HG03159 (cell line): Measurements from ENCODE around the gene RTRAF.

Experiments used
- ATAC-seq: cut with Tn5 transposase; IDR thresholded peaks from one replicate; pipeline ENCODE4 v1.9.1; 2021; ENCODE audit warnings: mild to moderate bottlenecking, moderate library complexity; ENCODE audit not compliant: unreplicated experiment

The RTRAF gene

DNA sequence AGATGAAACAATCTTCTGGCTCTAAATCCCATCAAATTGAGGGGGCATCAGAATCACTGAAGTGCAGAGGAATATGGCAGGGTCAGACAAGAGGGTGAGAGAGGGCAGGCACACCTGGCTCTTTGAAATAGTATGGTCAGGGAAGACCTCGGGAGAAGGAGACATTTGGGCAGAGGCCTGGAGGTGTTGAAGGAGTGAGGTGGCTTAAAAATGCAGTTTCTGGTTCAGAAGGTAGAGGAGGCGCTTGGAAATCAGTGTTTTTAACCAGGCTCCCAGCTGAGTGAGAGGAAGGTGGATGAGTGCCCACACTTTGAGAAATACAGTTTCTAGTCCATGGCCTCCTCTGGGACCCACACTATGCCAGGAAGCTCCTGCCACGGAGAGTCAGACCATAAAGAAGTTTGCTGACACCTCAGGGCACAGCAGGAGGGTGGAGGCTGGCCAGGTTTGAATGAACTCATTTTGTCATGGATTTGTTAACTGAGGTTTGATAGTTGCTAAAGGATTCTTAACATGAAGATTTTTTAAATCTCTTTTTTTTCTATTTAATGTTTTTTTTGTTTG lies 59.4 kb downstream of the RTRAF start:
- ATAC-seq = no peak

DNA sequence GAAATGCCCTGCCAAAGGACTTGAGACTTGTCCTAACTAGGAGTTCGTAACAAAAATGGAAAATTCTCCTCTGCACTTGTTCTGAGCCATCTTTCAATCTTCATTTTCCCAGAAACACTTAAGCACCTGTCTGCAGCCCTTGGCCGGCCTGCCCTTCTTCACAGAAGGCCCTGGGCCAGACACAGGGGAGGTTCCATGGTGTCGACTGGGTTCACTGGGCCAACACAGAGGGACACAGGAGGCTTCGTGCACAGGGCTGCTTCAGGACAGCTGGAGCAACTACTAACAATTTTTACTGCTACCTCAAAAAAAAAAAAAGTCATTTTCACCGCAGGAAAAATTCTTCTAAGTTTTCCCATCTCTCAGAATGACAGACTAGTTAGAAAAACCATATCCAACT lies 59.9 kb downstream of the RTRAF start:
- ATAC-seq = no peak

DNA sequence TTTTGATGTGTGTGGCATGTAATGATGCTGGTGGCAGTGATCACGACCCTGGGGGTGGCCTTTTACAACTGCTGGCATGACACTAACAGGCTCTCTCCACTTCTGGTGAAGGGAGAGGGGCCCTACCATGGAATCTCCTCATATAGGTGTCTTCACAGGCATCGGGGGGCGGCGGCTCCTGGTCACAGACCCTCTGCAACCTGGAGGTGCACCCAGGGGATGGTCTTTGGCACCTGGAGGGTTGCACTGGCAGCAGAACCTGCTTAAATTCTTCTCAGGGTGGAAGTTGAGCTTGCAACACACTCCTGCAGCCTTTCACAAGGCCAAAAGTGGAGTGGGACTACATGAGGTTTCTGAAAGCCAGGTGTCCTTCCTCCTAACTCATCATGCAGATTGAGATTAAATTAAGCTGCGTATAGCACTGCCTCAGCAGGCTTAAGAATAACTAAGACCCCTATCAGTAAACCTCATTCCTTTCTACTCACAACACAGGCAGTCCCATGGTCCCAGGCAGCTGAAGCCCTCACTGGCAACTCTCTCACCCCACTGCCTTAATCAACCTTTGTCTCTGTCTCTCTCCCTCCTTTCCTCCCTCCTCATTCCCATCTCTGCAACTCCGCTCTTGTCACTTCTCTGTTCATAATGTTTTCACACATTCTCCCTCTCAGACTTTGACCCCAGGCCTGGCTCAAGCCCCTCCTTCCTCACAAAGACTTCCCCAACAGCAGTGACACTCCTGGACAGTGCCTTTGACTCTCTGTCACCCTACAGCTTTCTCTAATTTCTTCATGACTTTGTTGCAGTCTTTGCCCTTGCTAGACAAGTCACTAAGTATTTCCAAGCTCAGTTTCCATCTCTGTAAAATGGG lies 60.6 kb downstream of the RTRAF start:
- no peak for ATAC-seq

GRCh38 chr14:52051251-52051650 lies 61.9 kb downstream of the RTRAF start:
- no peak for ATAC-seq

- no peak for ATAC-seq
These were observed 62.5 kb downstream of the RTRAF start for GRCh38 chr14:52051871-52052270.

GRCh38 chr14:52052288-52052943 lies 63.1 kb downstream of the RTRAF start:
- no peak for ATAC-seq

DNA sequence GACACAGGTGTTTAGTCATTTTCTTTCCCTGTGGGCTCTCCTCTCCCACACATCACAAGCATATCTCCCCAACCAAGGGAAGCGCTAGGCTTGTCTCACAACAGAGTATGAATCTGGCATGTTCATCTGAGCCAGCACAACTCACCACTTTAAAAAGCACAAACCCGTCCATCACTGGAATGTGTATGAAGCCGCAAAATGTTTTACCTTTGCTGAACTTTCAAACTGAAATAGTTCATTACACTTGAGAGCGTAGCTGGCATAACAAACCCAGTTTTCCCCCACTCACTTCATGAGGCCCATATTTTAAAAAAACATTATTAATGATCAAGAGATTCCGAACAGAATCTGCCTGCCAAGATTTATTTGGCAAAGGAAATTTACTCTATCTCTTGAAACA lies 63.7 kb downstream of the RTRAF start:
- no peak for ATAC-seq

- no peak for ATAC-seq
These were observed 65.3 kb downstream of the RTRAF start for GRCh38 chr14:52054678-52055077.

DNA sequence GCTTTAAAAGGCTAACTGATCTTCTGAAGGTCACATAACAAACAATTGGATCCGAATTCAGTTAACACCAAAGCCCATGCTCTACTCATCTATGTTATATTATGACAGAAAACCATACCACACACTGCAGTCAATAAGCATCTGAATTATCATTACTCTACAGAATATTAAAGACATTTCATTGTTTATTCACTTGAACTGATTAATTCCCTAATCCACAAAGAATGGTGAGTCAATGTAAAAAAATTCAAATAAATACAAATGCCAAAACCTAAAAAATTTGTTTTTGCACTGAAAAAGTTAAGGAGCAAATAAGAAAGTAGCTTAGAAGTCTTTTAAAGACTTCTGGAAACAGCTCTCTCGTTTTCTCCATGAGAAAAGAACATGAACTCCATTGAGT lies 65.8 kb downstream of the RTRAF start:
- ATAC-seq = no peak

DNA sequence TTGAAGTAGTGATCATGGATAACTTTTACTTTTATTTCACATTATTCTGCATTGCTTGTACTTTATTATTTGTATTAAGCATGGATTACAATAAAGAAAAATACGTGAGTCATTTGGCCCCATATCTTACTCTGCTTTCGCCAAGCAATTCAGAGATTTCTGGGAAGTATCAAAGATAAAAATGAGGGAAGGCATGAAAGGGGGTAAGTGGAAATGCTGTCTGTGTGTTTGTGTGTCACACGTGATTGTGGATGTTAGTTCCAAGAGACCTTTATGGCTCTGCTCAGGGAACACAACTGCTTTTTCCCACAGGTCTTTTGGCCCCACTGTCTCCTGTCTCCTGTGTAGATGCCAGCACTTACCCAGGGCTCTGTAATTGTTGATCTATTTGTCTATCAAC lies 69.0 kb downstream of the RTRAF start:
- ATAC-seq = no peak

DNA sequence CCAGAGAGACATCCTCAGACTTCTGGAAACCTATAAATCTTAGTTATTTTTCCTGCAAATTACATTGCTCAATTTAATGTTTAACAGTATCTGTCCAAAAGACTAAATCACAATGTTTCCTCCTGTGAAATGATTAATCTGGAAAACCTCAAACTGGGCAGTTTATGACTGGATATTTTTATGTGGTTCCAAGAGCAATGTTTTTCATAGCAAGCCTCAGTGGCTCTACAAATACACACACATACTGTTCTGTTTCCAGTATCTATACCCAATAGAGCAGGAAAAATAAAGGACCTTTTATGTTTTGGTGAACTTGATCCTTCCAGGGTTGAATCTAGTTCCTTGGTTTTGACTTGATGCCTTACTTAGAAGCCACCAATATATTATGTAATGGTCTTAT lies 70.3 kb downstream of the RTRAF start:
- no peak for ATAC-seq

GRCh38 chr14:52060080-52060479 lies 70.7 kb downstream of the RTRAF start:
- no peak for ATAC-seq
